Natural killer cell (primary cell): ENCODE results near the gene IL1A. TPM values are rescaled to one million over a fixed set of nuclear protein-coding genes. Genes with fewer than 3 reads are reported as not detected.

ENCODE experiments used
- ATAC-seq, 3 donors: fragments of 150-1000 bp in 2 of 3; fragments of 200-7000 bp in 1 of 3; cut with Tn5 transposase; 1 replicate in 1 of 3; 2 replicates in 2 of 3; pipeline ENCODE4 v1.10.0; 2021; ENCODE audit warnings: mild to moderate bottlenecking in 2 of 3, moderate library complexity in 2 of 3
- DNase-seq, 2 donors: peaks; one replicate each; pipeline versions ENCODE4 v3.0.0 to v3.0.0-alpha.2; 2013 to 2021; ENCODE audit warnings: mixed read lengths in 1 of 2
- H3K27ac ChIP-seq: one replicate; pipeline ENCODE4 v1.5.1; 2013; ENCODE audit warnings: mild to moderate bottlenecking, low read length
- H3K27me3 ChIP-seq: one replicate; pipeline ENCODE4 v1.6.1; 2013; ENCODE audit warnings: low read length; ENCODE audit not compliant: control insufficient read depth, insufficient read depth
- H3K36me3 ChIP-seq: one replicate; pipeline ENCODE4 v1.6.1; 2013; ENCODE audit warnings: low read length; ENCODE audit not compliant: control insufficient read depth, insufficient read depth
- H3K4me1 ChIP-seq: one replicate; pipeline ENCODE4 v1.6.1; 2013; ENCODE audit warnings: low read length; ENCODE audit not compliant: control insufficient read depth, insufficient read depth
- H3K4me3 ChIP-seq: one replicate; pipeline ENCODE4 v1.5.1; 2013; ENCODE audit warnings: low read length
- H3K9me3 ChIP-seq: one replicate; pipeline ENCODE4 v1.6.1; 2013; ENCODE audit warnings: low read length; ENCODE audit not compliant: control insufficient read depth, insufficient read depth
- H3K27ac Mint-ChIP-seq, 2 donors: one replicate each; pipeline ENCODE4 v1.8.0; 2022; ENCODE audit warnings: mild to moderate bottlenecking in 2 of 2, mixed read lengths in 2 of 2, moderate library complexity in 1 of 2
- H3K27me3 Mint-ChIP-seq, 2 donors: one replicate each; pipeline ENCODE4 v1.8.0; 2022; ENCODE audit warnings: low read depth in 2 of 2, mixed read lengths in 2 of 2
- H3K36me3 Mint-ChIP-seq: one replicate; pipeline ENCODE4 v1.8.0; 2022; ENCODE audit warnings: mixed read lengths
- H3K4me1 Mint-ChIP-seq, 2 donors: one replicate each; pipeline ENCODE4 v1.8.0; 2022; ENCODE audit warnings: mixed read lengths in 2 of 2
- H3K4me3 Mint-ChIP-seq: one replicate; pipeline ENCODE4 v1.8.0; 2022; ENCODE audit warnings: mild to moderate bottlenecking, moderate library complexity, mixed read lengths
- H3K9me3 Mint-ChIP-seq, 2 donors: one replicate each; pipeline ENCODE4 v1.8.0; 2022; ENCODE audit warnings: mixed read lengths in 2 of 2
- WGBS: methylation state at CpG from one replicate; pipeline ENCODE4 v1.1.7; 2013; ENCODE audit warnings: missing lambda C conversion rate; ENCODE audit not compliant: insufficient coverage; 5-methylcytosine and 5-hydroxymethylcytosine counted together
- intact Hi-C: fragments of 100-400 bp; cut with micrococcal nuclease; formaldehyde crosslinking; loops from one replicate; pipeline ENCODE4 v1.14.2; 2022
- total RNA-seq, 4 donors: library from RNA; stranded (reverse); fragments of 120-200 nt in 1 of 4; gene quantifications; one replicate each; pipeline versions ENCODE4 v1.2.3 to v1.2.4, GENCODE V29; 2013 to 2022
- TF ChIP-seq, protein P1 (sequence below): fragments of 200-600 bp; IDR thresholded peaks from one replicate; pipeline ENCODE4 v1.8.0; 2022; ENCODE audit warnings: antibody characterized with exemption

The IL1A gene
- total RNA-seq, 3 donors from 2014 or later (not counting 1 experiment from before 2014, with no cell fraction given): 0.45 to 1.6 TPM; not detected in 1

DNA sequence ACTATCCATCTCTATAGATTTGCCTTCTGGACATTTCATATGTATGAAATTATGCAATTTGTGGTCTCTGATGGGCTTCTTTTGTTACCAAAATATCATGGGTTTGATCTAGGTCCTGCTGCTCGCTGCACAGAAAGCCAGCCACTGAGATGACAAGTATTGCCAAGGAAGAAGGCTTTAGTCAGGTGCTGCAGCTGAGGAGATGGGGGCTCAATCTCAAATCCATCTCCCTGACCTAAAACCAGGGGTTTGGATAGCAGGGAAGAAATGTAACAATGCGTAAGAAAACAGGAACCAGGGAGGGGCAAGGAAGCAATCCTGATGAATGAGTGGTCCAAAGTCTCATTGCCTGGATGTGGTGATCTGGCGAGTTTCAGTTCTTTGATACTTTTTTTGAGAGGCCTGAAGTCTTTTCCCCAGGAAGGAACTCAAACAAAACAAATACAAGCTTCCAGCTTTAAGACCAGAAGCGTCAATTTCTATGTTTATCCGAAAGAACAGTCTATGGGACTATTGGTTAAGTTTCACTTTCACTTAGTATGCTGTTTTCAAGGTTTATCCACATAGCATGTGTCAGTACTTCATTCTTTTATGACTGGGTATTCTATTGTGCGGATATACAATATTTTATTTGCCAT is 16.5 kb downstream of the IL1A start:
- ATAC-seq (no peak), DNase-seq (peak in 1 of 2 donors; percentile 35)
- Mint-ChIP-seq H3K27me3 (no peaks in the 10 kb centered on the region), H3K4me1 (peaks cover 31 to 35% of the 10 kb centered on the region in 2 donors), H3K4me3 (peak overlapping the region; percentile 41), H3K27ac (peak overlapping the region; percentile 76 to 80), H3K36me3 (no peaks in the 10 kb centered on the region), H3K9me3 (no peaks in the 10 kb centered on the region)
- peak overlapping the region; percentile 64 for H3K27ac ChIP-seq
- TF ChIP-seq, protein P1, sequence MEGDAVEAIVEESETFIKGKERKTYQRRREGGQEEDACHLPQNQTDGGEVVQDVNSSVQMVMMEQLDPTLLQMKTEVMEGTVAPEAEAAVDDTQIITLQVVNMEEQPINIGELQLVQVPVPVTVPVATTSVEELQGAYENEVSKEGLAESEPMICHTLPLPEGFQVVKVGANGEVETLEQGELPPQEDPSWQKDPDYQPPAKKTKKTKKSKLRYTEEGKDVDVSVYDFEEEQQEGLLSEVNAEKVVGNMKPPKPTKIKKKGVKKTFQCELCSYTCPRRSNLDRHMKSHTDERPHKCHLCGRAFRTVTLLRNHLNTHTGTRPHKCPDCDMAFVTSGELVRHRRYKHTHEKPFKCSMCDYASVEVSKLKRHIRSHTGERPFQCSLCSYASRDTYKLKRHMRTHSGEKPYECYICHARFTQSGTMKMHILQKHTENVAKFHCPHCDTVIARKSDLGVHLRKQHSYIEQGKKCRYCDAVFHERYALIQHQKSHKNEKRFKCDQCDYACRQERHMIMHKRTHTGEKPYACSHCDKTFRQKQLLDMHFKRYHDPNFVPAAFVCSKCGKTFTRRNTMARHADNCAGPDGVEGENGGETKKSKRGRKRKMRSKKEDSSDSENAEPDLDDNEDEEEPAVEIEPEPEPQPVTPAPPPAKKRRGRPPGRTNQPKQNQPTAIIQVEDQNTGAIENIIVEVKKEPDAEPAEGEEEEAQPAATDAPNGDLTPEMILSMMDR: no peak
- no peaks in the 10 kb centered on the region for H3K9me3 ChIP-seq
- no peaks in the 10 kb centered on the region for H3K27me3 ChIP-seq
- H3K4me1 ChIP-seq: peaks cover 17% of the 10 kb centered on the region
- peak overlapping the region; percentile 12 for H3K4me3 ChIP-seq
- H3K36me3 ChIP-seq: no peaks in the 10 kb centered on the region
- intact Hi-C loops: no loop called here
- WGBS: 59% methylated on average over 6 of the region's 6 CpGs

GRCh38 chr2:112765251-112765650 is 19.0 kb downstream of the IL1A start:
- no peaks in the 10 kb centered on the region for H3K27me3 ChIP-seq
- DNase-seq: no peak
- Mint-ChIP-seq H3K4me1 (peaks cover 31 to 35% of the 10 kb centered on the region in 2 donors), H3K9me3 (no peaks in the 10 kb centered on the region), H3K4me3 (peak overlapping the region; percentile 98), H3K27me3 (no peaks in the 10 kb centered on the region), H3K36me3 (no peaks in the 10 kb centered on the region), H3K27ac (peak overlapping the region; percentile 67 to 92)
- H3K9me3 ChIP-seq: no peaks in the 10 kb centered on the region
- WGBS: 73% methylated on average over 4 of the region's 4 CpGs
- peak overlapping the region; percentile 26 for H3K27ac ChIP-seq
- no peak for ATAC-seq
- peaks cover 17% of the 10 kb centered on the region for H3K4me1 ChIP-seq
- TF ChIP-seq, protein P1: no peak
- intact Hi-C loops: no loop called here
- H3K4me3 ChIP-seq: peak overlapping the region; percentile 53
- no peaks in the 10 kb centered on the region for H3K36me3 ChIP-seq

- no peaks in the 10 kb centered on the region for H3K9me3 Mint-ChIP-seq
These were observed 19.9 kb downstream of the IL1A start, which contains the start of gene CKAP2L for GRCh38 chr2:112764071-112765044. TSS of gene CKAP2L (minus strand) at chr2:112764609. CDS start at chr2:112764598, 11 bp downstream.

More at GRCh38 chr2:112764071-112765044, 19.9 kb downstream of the IL1A start, which contains the start of gene CKAP2L:
- under 1% methylated on average over 79 of the region's 79 CpGs for WGBS
- Histone ChIP-seq H3K27ac (peak within 1 kb of the TSS; percentile 26), H3K4me1 (peaks cover 17% of the 10 kb centered on the region), H3K36me3 (no peaks in the 10 kb centered on the region), H3K27me3 (no peaks in the 10 kb centered on the region), H3K4me3 (peak within 1 kb of the TSS; percentile 53), H3K9me3 (no peaks in the 10 kb centered on the region)
- peak; percentile 98 to 100 (median 99) for ATAC-seq
- intact Hi-C loops: loop anchor here (1.0 kb wide), 1 partner anchor 30 kb away; no protein-coding TSS in a partner anchor
- no peaks in the 10 kb centered on the region for H3K36me3 Mint-ChIP-seq
- peak within 1 kb of the TSS; percentile 98 for H3K4me3 Mint-ChIP-seq
- no peaks in the 10 kb centered on the region for H3K27me3 Mint-ChIP-seq
- peaks cover 31 to 35% of the 10 kb centered on the region in 2 donors for H3K4me1 Mint-ChIP-seq
- DNase-seq: peak; percentile 95 to 98
- TF ChIP-seq, protein P1: no peak
- H3K27ac Mint-ChIP-seq: peak within 1 kb of the TSS; percentile 85 to 92
